GM12878 (cell line): ENCODE results near the gene MMEL1. TPM values are rescaled to one million over a fixed set of nuclear protein-coding genes. Genes with fewer than 3 reads are reported as not detected.
A peak's percentile ranks its signal among the peaks of the same experiment; 100 is the strongest.

ENCODE experiments used
- BCL11A ChIP-seq: IDR thresholded peaks from 2 replicates; pipeline ENCODE4 v1.6.1; 2011; ENCODE audit warnings: low read depth, low read length
- CHD4 ChIP-seq: fragments of 200-600 bp; sonication (generic); IDR thresholded peaks from 2 replicates; pipeline ENCODE4 v1.6.1; 2016; ENCODE audit warnings: mild to moderate bottlenecking
- EED ChIP-seq: sonication (generic); IDR thresholded peaks from 2 replicates; pipeline ENCODE4 v1.6.1; 2016; ENCODE audit warnings: antibody characterized with exemption, low read depth
- EGR1 ChIP-seq, 2 experiments: IDR thresholded peaks; 1 replicate in 1 of 2; 2 replicates in 1 of 2; pipeline ENCODE4 v1.6.1; 2011 to 2012; ENCODE audit warnings: low read depth in 2 of 2, low read length in 2 of 2, borderline replicate concordance in 1 of 2, mild to moderate bottlenecking in 1 of 2, moderate library complexity in 1 of 2
- ESRRA ChIP-seq: IDR thresholded peaks from 2 replicates; pipeline ENCODE4 v1.6.1; 2012; ENCODE audit warnings: mild to moderate bottlenecking, low read length, improper control_type of control experiment
- HCFC1 ChIP-seq: fragments of 150-350 bp; IDR thresholded peaks from 2 replicates; pipeline ENCODE4 v1.6.1; 2014; ENCODE audit warnings: low read length
- IKZF1 ChIP-seq: fragments of 450-650 bp; conservative IDR thresholded peaks from 2 replicates; pipeline ENCODE4 v1.6.1; 2017; ENCODE audit warnings: antibody characterized with exemption, mild to moderate bottlenecking
- IKZF2 ChIP-seq, 2 experiments: fragments of 450-650 bp; IDR thresholded peaks; 2 replicates each; pipeline ENCODE4 v1.6.1; 2017; ENCODE audit warnings: mild to moderate bottlenecking in 2 of 2, moderate library complexity in 2 of 2
- MEF2B ChIP-seq: fragments of 450-650 bp; IDR thresholded peaks from 2 replicates; pipeline ENCODE4 v1.6.1; 2018; ENCODE audit warnings: mild to moderate bottlenecking, moderate library complexity; ENCODE audit not compliant: partially characterized antibody, poor library complexity, severe bottlenecking
- MXI1 ChIP-seq: fragments of 150-350 bp; IDR thresholded peaks from 2 replicates; pipeline ENCODE4 v1.6.1; 2011; ENCODE audit warnings: low read depth, mild to moderate bottlenecking, inconsistent platforms, low read length, improper control_type of control experiment
- NBN ChIP-seq: fragments of 450-650 bp; IDR thresholded peaks from 2 replicates; pipeline ENCODE4 v1.6.1; 2016
- PAX5 ChIP-seq: IDR thresholded peaks from 2 replicates; pipeline ENCODE4 v1.6.1; 2011; ENCODE audit warnings: low read depth, low read length, borderline replicate concordance
- POLR2A ChIP-seq: IDR thresholded peaks from 2 replicates; pipeline ENCODE4 v1.6.1; 2011; ENCODE audit warnings: low read depth, mild to moderate bottlenecking, low read length
- POLR2AphosphoS5 ChIP-seq: IDR thresholded peaks from 2 replicates; pipeline ENCODE4 v1.6.1; 2011; ENCODE audit warnings: mild to moderate bottlenecking, low read length, inconsistent platforms
- RAD51 ChIP-seq: fragments of 450-650 bp; IDR thresholded peaks from 2 replicates; pipeline ENCODE4 v1.6.1; 2016; ENCODE audit warnings: moderate library complexity, mild to moderate bottlenecking, inconsistent platforms
- RCOR1 ChIP-seq: conservative IDR thresholded peaks from 2 replicates; pipeline ENCODE4 v1.6.1; 2012; ENCODE audit warnings: low read depth, low read length, improper control_type of control experiment
- SMAD5 ChIP-seq: IDR thresholded peaks from 2 replicates; pipeline ENCODE4 v1.6.1; 2016; ENCODE audit warnings: antibody characterized with exemption, low read depth
- SMARCA5 ChIP-seq: fragments of 450-650 bp; IDR thresholded peaks from 2 replicates; pipeline ENCODE4 v1.6.1; 2017; ENCODE audit warnings: mild to moderate bottlenecking
- SREBF1 ChIP-seq: IDR thresholded peaks from 2 replicates; pipeline ENCODE4 v1.6.1; 2012; ENCODE audit warnings: mild to moderate bottlenecking, low read length
- TCF7 ChIP-seq: IDR thresholded peaks from 2 replicates; pipeline ENCODE4 v1.6.1; 2014; ENCODE audit warnings: antibody characterized with exemption, borderline replicate concordance
- ZBED1 ChIP-seq: IDR thresholded peaks from 2 replicates; pipeline ENCODE4 v1.6.1; 2016; ENCODE audit warnings: borderline replicate concordance
- ZNF592 ChIP-seq: fragments of 450-650 bp; IDR thresholded peaks from 2 replicates; pipeline ENCODE4 v1.6.1; 2017; ENCODE audit warnings: mild to moderate bottlenecking, moderate library complexity
- ZSCAN29 ChIP-seq: fragments of 450-650 bp; IDR thresholded peaks from 2 replicates; pipeline ENCODE4 v1.6.1; 2017; ENCODE audit warnings: mild to moderate bottlenecking, moderate library complexity
- polyA plus RNA-seq, 11 experiments: library from polyadenylated mRNA; depleted of rRNA in 4 of 11; unstranded in 6 of 11; stranded (reverse) in 5 of 11; fragments of >200 nt; fragmentation: Nextera tagmentation in 4 of 11; fragmentation: Illumina TruSeq in 1 of 11; extraction: Ambion mirVana in 4 of 11; extraction: Trizol in 1 of 11; gene quantifications; 1 replicate in 1 of 11; 2 replicates in 10 of 11; pipeline versions ENCODE4 v1.2.1 to v1.2.3, GENCODE V29; 2011 to 2016; ENCODE audit warnings: inconsistent platforms in 2 of 11, missing spikeins in 2 of 11, low read depth in 1 of 11
- total RNA-seq, 4 experiments: library from RNA; depleted of rRNA in 3 of 4; stranded (reverse); fragments of >200 nt in 3 of 4; fragmentation: Illumina TruSeq in 1 of 4; extraction: Trizol in 1 of 4; gene quantifications; 2 replicates each; pipeline versions ENCODE4 v1.2.1 to v1.2.3, GENCODE V29; 2013 to 2021
- TF ChIP-seq, protein P1 (sequence below): IDR thresholded peaks from 2 replicates; pipeline ENCODE4 v1.6.1; 2012; ENCODE audit warnings: low read length, inconsistent platforms
- TF ChIP-seq, protein P2 (sequence below): fragments of 150-350 bp; IDR thresholded peaks from 2 replicates; pipeline ENCODE4 v1.6.1; 2016; ENCODE audit warnings: low read depth, low read length

Gene MMEL1
- total and polyA plus RNA-seq, 10 of the 15 experiments (the other 5 are each of a cell fraction or from before 2014, with no cell fraction given) = 0.11 TPM; not detected in 9

DNA sequence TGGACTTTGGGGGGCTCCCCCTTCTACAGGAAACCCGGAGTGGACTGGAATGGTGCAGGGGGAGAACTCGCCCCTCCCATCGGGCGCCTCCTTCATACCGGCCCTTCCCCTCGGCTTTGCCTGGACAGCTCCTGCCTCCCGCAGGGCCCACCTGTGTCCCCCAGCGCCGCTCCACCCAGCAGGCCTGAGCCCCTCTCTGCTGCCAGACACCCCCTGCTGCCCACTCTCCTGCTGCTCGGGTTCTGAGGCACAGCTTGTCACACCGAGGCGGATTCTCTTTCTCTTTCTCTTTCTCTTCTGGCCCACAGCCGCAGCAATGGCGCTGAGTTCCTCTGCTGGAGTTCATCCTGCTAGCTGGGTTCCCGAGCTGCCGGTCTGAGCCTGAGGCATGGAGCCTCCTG lies 76.5 kb downstream of the MMEL1 start, which contains the start of gene TNFRSF14 (continued):
- TF ChIP-seq POLR2AphosphoS5 = 0 out of 2 replicates have a peak, but pooled peaks have one; percentile 62
- no peak for TF ChIP-seq IKZF1
- TF ChIP-seq IKZF2 (IDR thresholded peaks at IDR 0.05) = no peak
- no peak for TF ChIP-seq PAX5
- no peak for TF ChIP-seq EGR1 (IDR thresholded peaks at IDR 0.05; ENCODE audit: borderline replicate concordance in 1 of 2, low read depth in 2 of 2, low read length in 2 of 2)
- TF ChIP-seq, protein P1, sequence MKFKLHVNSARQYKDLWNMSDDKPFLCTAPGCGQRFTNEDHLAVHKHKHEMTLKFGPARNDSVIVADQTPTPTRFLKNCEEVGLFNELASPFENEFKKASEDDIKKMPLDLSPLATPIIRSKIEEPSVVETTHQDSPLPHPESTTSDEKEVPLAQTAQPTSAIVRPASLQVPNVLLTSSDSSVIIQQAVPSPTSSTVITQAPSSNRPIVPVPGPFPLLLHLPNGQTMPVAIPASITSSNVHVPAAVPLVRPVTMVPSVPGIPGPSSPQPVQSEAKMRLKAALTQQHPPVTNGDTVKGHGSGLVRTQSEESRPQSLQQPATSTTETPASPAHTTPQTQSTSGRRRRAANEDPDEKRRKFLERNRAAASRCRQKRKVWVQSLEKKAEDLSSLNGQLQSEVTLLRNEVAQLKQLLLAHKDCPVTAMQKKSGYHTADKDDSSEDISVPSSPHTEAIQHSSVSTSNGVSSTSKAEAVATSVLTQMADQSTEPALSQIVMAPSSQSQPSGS = no peak
- no peak for TF ChIP-seq SREBF1
- TF ChIP-seq ZBED1 = no peak
- TF ChIP-seq TCF7 = no peak
- no peak for TF ChIP-seq RAD51
- TF ChIP-seq NBN = no peak
- no peak for TF ChIP-seq EED
- no peak for TF ChIP-seq ZSCAN29
- TF ChIP-seq, protein P2, sequence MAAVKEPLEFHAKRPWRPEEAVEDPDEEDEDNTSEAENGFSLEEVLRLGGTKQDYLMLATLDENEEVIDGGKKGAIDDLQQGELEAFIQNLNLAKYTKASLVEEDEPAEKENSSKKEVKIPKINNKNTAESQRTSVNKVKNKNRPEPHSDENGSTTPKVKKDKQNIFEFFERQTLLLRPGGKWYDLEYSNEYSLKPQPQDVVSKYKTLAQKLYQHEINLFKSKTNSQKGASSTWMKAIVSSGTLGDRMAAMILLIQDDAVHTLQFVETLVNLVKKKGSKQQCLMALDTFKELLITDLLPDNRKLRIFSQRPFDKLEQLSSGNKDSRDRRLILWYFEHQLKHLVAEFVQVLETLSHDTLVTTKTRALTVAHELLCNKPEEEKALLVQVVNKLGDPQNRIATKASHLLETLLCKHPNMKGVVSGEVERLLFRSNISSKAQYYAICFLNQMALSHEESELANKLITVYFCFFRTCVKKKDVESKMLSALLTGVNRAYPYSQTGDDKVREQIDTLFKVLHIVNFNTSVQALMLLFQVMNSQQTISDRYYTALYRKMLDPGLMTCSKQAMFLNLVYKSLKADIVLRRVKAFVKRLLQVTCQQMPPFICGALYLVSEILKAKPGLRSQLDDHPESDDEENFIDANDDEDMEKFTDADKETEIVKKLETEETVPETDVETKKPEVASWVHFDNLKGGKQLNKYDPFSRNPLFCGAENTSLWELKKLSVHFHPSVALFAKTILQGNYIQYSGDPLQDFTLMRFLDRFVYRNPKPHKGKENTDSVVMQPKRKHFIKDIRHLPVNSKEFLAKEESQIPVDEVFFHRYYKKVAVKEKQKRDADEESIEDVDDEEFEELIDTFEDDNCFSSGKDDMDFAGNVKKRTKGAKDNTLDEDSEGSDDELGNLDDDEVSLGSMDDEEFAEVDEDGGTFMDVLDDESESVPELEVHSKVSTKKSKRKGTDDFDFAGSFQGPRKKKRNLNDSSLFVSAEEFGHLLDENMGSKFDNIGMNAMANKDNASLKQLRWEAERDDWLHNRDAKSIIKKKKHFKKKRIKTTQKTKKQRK = no peak
- TF ChIP-seq ZNF592 = no peak
- no peak for TF ChIP-seq ESRRA
- peak; percentile 26; the same call in 1 of the 2 replicates for TF ChIP-seq SMAD5
- TF ChIP-seq MEF2B = no peak
- no peak for TF ChIP-seq BCL11A
- TF ChIP-seq CHD4 = no peak
- TF ChIP-seq SMARCA5 = no peak
- no peak for TF ChIP-seq HCFC1
- 0 out of 2 replicates have a peak, but pooled peaks have one; percentile 28 for TF ChIP-seq MXI1
- TF ChIP-seq RCOR1 = no peak
- peak; percentile 77 for TF ChIP-seq POLR2A
